HEK293 (cell line): ENCODE results near the gene PPP4R2.

Source experiments
- CTCF ChIA-PET: fragments of 350-600 bp; formaldehyde crosslinking; extraction: SDS; loops from one replicate; lab custom pipeline; 2021; ENCODE audit warnings: antibody characterized with exemption; lab: Yijun Ruan, JAX
- POLR2A ChIA-PET: fragments of 300-600 bp; formaldehyde crosslinking; extraction: SDS; loops from one replicate; lab custom pipeline; 2020; ENCODE audit warnings: antibody characterized with exemption, inconsistent platforms; lab: Yijun Ruan, JAX
- H3K27ac ChIP-seq: fragments of 200-500 bp; sonication (Bioruptor generic); 2 replicates; pipeline ENCODE4 v1.5.1; 2014; ENCODE audit warnings: low read depth, low read length, control low read depth, inconsistent platforms; ENCODE audit errors: extremely low read depth
- H3K36me3 ChIP-seq, 2 experiments: fragments of 200-500 bp in 1 of 2; sonication (Bioruptor generic) in 1 of 2; 1 replicate in 1 of 2; 2 replicates in 1 of 2; pipeline ENCODE4 v1.5.1; 2014 to 2017; ENCODE audit warnings: inconsistent platforms in 2 of 2, low read length in 2 of 2; ENCODE audit not compliant: control insufficient read depth in 2 of 2, insufficient read depth in 1 of 2
- H3K4me1 ChIP-seq: fragments of 200-500 bp; sonication (Bioruptor generic); 2 replicates; pipeline ENCODE4 v1.5.1; 2014; ENCODE audit warnings: mild to moderate bottlenecking, low read length, inconsistent platforms; ENCODE audit not compliant: control insufficient read depth, insufficient read depth
- H3K4me3 ChIP-seq: 2 replicates; pipeline ENCODE4 v1.5.1; 2011; ENCODE audit warnings: low read depth, mild to moderate bottlenecking, control low read depth, low read length, moderate library complexity
- H3K9me3 ChIP-seq: fragments of 200-500 bp; sonication (Bioruptor generic); 2 replicates; pipeline ENCODE4 v1.5.1; 2014; ENCODE audit warnings: low read depth, low read length, inconsistent platforms; ENCODE audit not compliant: control insufficient read depth, insufficient read depth
- CTCF ChIP-seq: fragments of 450-650 bp; formaldehyde crosslinking; IDR thresholded peaks from 2 replicates; pipeline ENCODE4 v1.5.1; 2016; ENCODE audit warnings: missing biosample characterization, missing genetic modification characterization
- EGR2 ChIP-seq: fragments of 450-650 bp; formaldehyde crosslinking; IDR thresholded peaks from 2 replicates; pipeline ENCODE4 v1.5.1; 2016; ENCODE audit warnings: low read depth, missing biosample characterization, missing genetic modification characterization
- PATZ1 ChIP-seq: fragments of 450-650 bp; formaldehyde crosslinking; IDR thresholded peaks from 2 replicates; pipeline ENCODE4 v1.5.1; 2016; ENCODE audit warnings: missing biosample characterization, missing genetic modification characterization
- TRIM28 ChIP-seq: IDR thresholded peaks from 2 replicates; pipeline ENCODE4 v1.6.1; 2011; ENCODE audit warnings: low read length, control low read depth, borderline replicate concordance
- ZBTB8A ChIP-seq: fragments of 450-650 bp; formaldehyde crosslinking; IDR thresholded peaks from 2 replicates; pipeline ENCODE4 v1.5.1; 2016; ENCODE audit warnings: missing biosample characterization, missing genetic modification characterization
- ZNF10 ChIP-seq: fragments of 450-650 bp; formaldehyde crosslinking; IDR thresholded peaks from 2 replicates; pipeline ENCODE4 v1.5.1; 2017; ENCODE audit warnings: missing biosample characterization, missing genetic modification characterization
- ZNF19 ChIP-seq: fragments of 450-650 bp; formaldehyde crosslinking; IDR thresholded peaks from 2 replicates; pipeline ENCODE4; 2016; ENCODE audit warnings: missing biosample characterization, missing genetic modification characterization, low read depth
- ZNF202 ChIP-seq: fragments of 450-650 bp; formaldehyde crosslinking; IDR thresholded peaks from 2 replicates; pipeline ENCODE4 v1.5.1; 2016; ENCODE audit warnings: missing biosample characterization, missing genetic modification characterization, borderline replicate concordance
- ZNF239 ChIP-seq: fragments of 450-650 bp; formaldehyde crosslinking; IDR thresholded peaks from 2 replicates; pipeline ENCODE4 v1.5.1; 2016; ENCODE audit warnings: missing biosample characterization, missing genetic modification characterization
- ZNF24 ChIP-seq: fragments of 450-650 bp; formaldehyde crosslinking; IDR thresholded peaks from 2 replicates; pipeline ENCODE4 v1.5.1; 2016; ENCODE audit warnings: missing biosample characterization, missing genetic modification characterization
- ZNF266 ChIP-seq: fragments of 450-650 bp; formaldehyde crosslinking; IDR thresholded peaks from 2 replicates; pipeline ENCODE4 v1.5.1; 2016; ENCODE audit warnings: missing biosample characterization, missing genetic modification characterization, low read depth
- ZNF335 ChIP-seq: fragments of 450-650 bp; formaldehyde crosslinking; conservative IDR thresholded peaks from 2 replicates; pipeline ENCODE4 v1.5.1; 2016; ENCODE audit warnings: missing biosample characterization, missing genetic modification characterization
- ZNF416 ChIP-seq: fragments of 450-650 bp; formaldehyde crosslinking; IDR thresholded peaks from 2 replicates; pipeline ENCODE4 v1.5.1; 2016; ENCODE audit warnings: missing biosample characterization, missing genetic modification characterization
- ZNF514 ChIP-seq: fragments of 450-650 bp; formaldehyde crosslinking; IDR thresholded peaks from 2 replicates; pipeline ENCODE4 v1.5.1; 2016; ENCODE audit warnings: missing biosample characterization, missing genetic modification characterization
- ZNF549 ChIP-seq: fragments of 450-650 bp; IDR thresholded peaks from 2 replicates; pipeline ENCODE4 v1.5.1; 2018; ENCODE audit warnings: missing biosample characterization, missing genetic modification characterization, mild to moderate bottlenecking, inconsistent platforms, moderate library complexity
- ZNF558 ChIP-seq: fragments of 450-650 bp; formaldehyde crosslinking; IDR thresholded peaks from 2 replicates; pipeline ENCODE4 v1.5.1; 2016; ENCODE audit warnings: missing biosample characterization, missing genetic modification characterization
- ZNF560 ChIP-seq: fragments of 450-650 bp; formaldehyde crosslinking; IDR thresholded peaks from 2 replicates; pipeline ENCODE4 v1.5.1; 2017; ENCODE audit warnings: missing biosample characterization, missing genetic modification characterization, borderline replicate concordance
- ZNF747 ChIP-seq: fragments of 450-650 bp; formaldehyde crosslinking; IDR thresholded peaks from 2 replicates; pipeline ENCODE4 v1.5.1; 2016; ENCODE audit warnings: missing biosample characterization, missing genetic modification characterization
- ZNF768 ChIP-seq: fragments of 450-650 bp; formaldehyde crosslinking; IDR thresholded peaks from 2 replicates; pipeline ENCODE4 v1.5.1; 2018; ENCODE audit warnings: missing biosample characterization, mild to moderate bottlenecking, missing genetic modification characterization
- ZNF777 ChIP-seq: fragments of 450-650 bp; formaldehyde crosslinking; IDR thresholded peaks from 2 replicates; pipeline ENCODE4 v1.5.1; 2017; ENCODE audit warnings: missing biosample characterization, missing genetic modification characterization, borderline replicate concordance
- ZSCAN5A ChIP-seq: fragments of 450-650 bp; formaldehyde crosslinking; IDR thresholded peaks from 2 replicates; pipeline ENCODE4 v1.5.1; 2016; ENCODE audit warnings: missing biosample characterization, missing genetic modification characterization
- TF ChIP-seq, protein P1 (sequence below): fragments of 450-650 bp; formaldehyde crosslinking; IDR thresholded peaks from 2 replicates; pipeline ENCODE4 v1.5.1; 2017; ENCODE audit warnings: missing biosample characterization, missing genetic modification characterization

Gene PPP4R2

GRCh38 chr3:73096169-73096568 is 99.6 kb downstream of the PPP4R2 start:
- H3K36me3 ChIP-seq, result no peaks in the 10 kb centered on the region
- TF ChIP-seq ZBTB8A, result no peak
- TF ChIP-seq ZNF202 (tag by site-specific recombination), result no peak
- TF ChIP-seq ZNF560, result no peak
- no peak for TF ChIP-seq ZNF514
- TF ChIP-seq ZNF266 (tag by site-specific recombination), result no peak
- TF ChIP-seq ZNF777, result no peak
- no peak for TF ChIP-seq ZNF19 (tag by site-specific recombination)
- TF ChIP-seq TRIM28, result no peak
- no peak for TF ChIP-seq ZNF768 (tag by site-specific recombination)
- TF ChIP-seq ZNF239 (tag by site-specific recombination), result no peak
- no peak for TF ChIP-seq ZNF24 (tag by site-specific recombination)
- no peak for TF ChIP-seq PATZ1
- H3K4me3 ChIP-seq, result no peak overlapping the region
- no peaks in the 10 kb centered on the region for H3K9me3 ChIP-seq
- no peak overlapping the region for H3K27ac ChIP-seq
- H3K4me1 ChIP-seq, result no peaks in the 10 kb centered on the region
- ChIA-PET CTCF (interaction anchor here (1.0 kb wide), 1 partner anchor 10 kb away, joined by 5 read pairs; no protein-coding TSS in a partner anchor), POLR2A (no interaction called here)

- POLR2A ChIA-PET, result no interaction called here
- Histone ChIP-seq H3K4me1 (no peaks in the 10 kb centered on the region), H3K27ac (no peak overlapping the region), H3K36me3 (no peaks in the 10 kb centered on the region), H3K4me3 (no peak overlapping the region), H3K9me3 (no peaks in the 10 kb centered on the region)
- TF ChIP-seq, protein P1, sequence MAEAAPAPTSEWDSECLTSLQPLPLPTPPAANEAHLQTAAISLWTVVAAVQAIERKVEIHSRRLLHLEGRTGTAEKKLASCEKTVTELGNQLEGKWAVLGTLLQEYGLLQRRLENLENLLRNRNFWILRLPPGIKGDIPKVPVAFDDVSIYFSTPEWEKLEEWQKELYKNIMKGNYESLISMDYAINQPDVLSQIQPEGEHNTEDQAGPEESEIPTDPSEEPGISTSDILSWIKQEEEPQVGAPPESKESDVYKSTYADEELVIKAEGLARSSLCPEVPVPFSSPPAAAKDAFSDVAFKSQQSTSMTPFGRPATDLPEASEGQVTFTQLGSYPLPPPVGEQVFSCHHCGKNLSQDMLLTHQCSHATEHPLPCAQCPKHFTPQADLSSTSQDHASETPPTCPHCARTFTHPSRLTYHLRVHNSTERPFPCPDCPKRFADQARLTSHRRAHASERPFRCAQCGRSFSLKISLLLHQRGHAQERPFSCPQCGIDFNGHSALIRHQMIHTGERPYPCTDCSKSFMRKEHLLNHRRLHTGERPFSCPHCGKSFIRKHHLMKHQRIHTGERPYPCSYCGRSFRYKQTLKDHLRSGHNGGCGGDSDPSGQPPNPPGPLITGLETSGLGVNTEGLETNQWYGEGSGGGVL (tag by site-specific recombination), result no peak
- CTCF ChIA-PET, result interaction anchor here (0.7 to 1.1 kb wide), 2 partner anchors 388 to 405 kb away, joined by 3 read pairs; no protein-coding TSS in a partner anchor
These were observed 101.4 kb downstream of the PPP4R2 start for GRCh38 chr3:73098026-73098425.

GRCh38 chr3:73098873-73099272 is 102.3 kb downstream of the PPP4R2 start:
- CTCF ChIA-PET, result interaction anchor here (1.1 kb wide), 1 partner anchor 404 kb away, joined by 3 read pairs; no protein-coding TSS in a partner anchor
- POLR2A ChIA-PET, result no interaction called here
- H3K4me1 ChIP-seq, result no peaks in the 10 kb centered on the region
- H3K36me3 ChIP-seq, result no peaks in the 10 kb centered on the region
- no peak overlapping the region for H3K4me3 ChIP-seq
- H3K9me3 ChIP-seq, result no peaks in the 10 kb centered on the region
- H3K27ac ChIP-seq, result no peak overlapping the region
- no peak for TF ChIP-seq ZNF10
- no peak for TF ChIP-seq ZNF24 (tag by site-specific recombination)
- no peak for TF ChIP-seq EGR2 (tag by site-specific recombination)
- TF ChIP-seq ZNF549 (tag by site-specific recombination), result no peak
- no peak for TF ChIP-seq ZNF558 (tag by site-specific recombination)
- no peak for TF ChIP-seq ZNF747
- TF ChIP-seq CTCF, result no peak
- TF ChIP-seq, protein P1 (tag by site-specific recombination), result no peak
- no peak for TF ChIP-seq ZNF416 (tag by site-specific recombination)
- TF ChIP-seq ZSCAN5A (tag by site-specific recombination), result no peak
- no peak for TF ChIP-seq ZNF335 (tag by site-specific recombination)
